ENCODE results near the gene CUX1. TPM values are rescaled to one million over a fixed set of nuclear protein-coding genes. Genes with fewer than 3 reads are reported as not detected.
"Not testable (repeated sequence)": the region's sequence is repeated elsewhere in the genome, so short reads cannot be mapped to it uniquely, and the experiment has no call there.

The CUX1 gene
- total RNA-seq, 2 experiments from 2014 or later, result 35.6 to 38.0 TPM

DNA sequence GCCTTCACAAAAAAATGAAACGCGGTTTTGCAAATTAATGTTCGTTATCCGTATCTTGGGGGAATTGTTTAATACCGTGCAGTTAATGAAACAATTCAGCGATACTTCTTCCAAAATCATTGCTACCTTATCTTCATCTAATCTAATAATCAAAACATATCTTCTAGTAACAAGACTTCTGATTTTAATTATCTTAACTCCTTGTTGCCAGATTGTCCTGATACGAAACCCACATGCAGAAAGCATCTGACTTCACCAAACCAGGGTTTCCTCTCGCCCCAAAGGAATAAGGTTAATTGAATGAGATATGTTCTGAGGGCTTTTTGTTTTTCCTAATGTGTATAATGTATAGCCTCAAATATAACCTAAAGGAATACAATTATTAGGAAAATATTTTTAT, 364.1 kb downstream of the CUX1 start:
- Histone ChIP-seq H3K4me1 (ENCODE audit: insufficient read depth, low read length) (no peaks in the 10 kb centered on the region), H3K9me3 (ENCODE audit: control insufficient read depth in 1 of 2, insufficient read depth in 1 of 2, low read length in 2 of 2) (no peaks in the 10 kb centered on the region), H3K27me3 (ENCODE audit: control insufficient read depth in 1 of 2, insufficient read depth in 2 of 2, low read length in 2 of 2) (no peaks in the 10 kb centered on the region), H3K36me3 (ENCODE audit: insufficient read depth, low read length) (peaks cover 17% of the 10 kb centered on the region), H3K4me3 (ENCODE audit: low read length) (no peak overlapping the region), H3K27ac (ENCODE audit: low read depth in 1 of 2, low read length in 2 of 2) (no peak overlapping the region)
- no peaks in the 10 kb centered on the region for H3K9me3 Mint-ChIP-seq
- ATAC-seq (ENCODE audit: poor library complexity) (no peak), DNase-seq (no peak)
- ChIA-PET POLR2A (no interaction called here), CTCF (no interaction called here)
- H3K27ac Mint-ChIP-seq, result no peak overlapping the region
- H3K4me3 Mint-ChIP-seq, result no peak overlapping the region
- H3K36me3 Mint-ChIP-seq (ENCODE audit: low read depth), result peaks cover 68% of the 10 kb centered on the region
- no peaks in the 10 kb centered on the region for H3K27me3 Mint-ChIP-seq
- no peaks in the 10 kb centered on the region for H3K4me1 Mint-ChIP-seq (ENCODE audit: low read depth)
- intact Hi-C loops (cut with DNase I, micrococcal nuclease), result no loop called here
- TF ChIP-seq, protein P1, sequence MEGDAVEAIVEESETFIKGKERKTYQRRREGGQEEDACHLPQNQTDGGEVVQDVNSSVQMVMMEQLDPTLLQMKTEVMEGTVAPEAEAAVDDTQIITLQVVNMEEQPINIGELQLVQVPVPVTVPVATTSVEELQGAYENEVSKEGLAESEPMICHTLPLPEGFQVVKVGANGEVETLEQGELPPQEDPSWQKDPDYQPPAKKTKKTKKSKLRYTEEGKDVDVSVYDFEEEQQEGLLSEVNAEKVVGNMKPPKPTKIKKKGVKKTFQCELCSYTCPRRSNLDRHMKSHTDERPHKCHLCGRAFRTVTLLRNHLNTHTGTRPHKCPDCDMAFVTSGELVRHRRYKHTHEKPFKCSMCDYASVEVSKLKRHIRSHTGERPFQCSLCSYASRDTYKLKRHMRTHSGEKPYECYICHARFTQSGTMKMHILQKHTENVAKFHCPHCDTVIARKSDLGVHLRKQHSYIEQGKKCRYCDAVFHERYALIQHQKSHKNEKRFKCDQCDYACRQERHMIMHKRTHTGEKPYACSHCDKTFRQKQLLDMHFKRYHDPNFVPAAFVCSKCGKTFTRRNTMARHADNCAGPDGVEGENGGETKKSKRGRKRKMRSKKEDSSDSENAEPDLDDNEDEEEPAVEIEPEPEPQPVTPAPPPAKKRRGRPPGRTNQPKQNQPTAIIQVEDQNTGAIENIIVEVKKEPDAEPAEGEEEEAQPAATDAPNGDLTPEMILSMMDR (IDR thresholded peaks at IDR 0.05), result no peak

DNA sequence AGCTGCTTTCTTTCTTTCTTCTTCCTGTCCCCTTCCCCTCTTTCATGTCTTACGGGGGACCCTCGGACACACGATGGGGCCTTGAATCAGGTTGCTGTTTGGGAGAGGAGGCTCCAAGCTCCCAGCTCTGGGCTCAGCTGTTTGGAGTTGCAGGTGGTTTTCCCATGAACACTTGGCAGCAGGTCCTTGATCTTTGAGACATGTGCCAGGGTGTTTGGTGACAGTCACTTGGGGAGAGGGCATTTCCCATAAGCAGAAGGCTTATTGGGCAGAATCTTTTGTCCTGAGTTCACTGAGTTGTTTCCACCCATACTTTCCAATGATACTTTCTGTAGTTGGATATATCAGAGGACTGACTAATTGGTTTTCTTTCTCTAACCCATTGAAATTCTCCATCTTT, 364.6 kb downstream of the CUX1 start:
- H3K9me3 Mint-ChIP-seq, result no peaks in the 10 kb centered on the region
- H3K9me3 ChIP-seq (ENCODE audit: control insufficient read depth in 1 of 2, insufficient read depth in 1 of 2, low read length in 2 of 2), result no peaks in the 10 kb centered on the region
- H3K27me3 Mint-ChIP-seq, result no peaks in the 10 kb centered on the region
- H3K4me1 Mint-ChIP-seq (ENCODE audit: low read depth), result no peaks in the 10 kb centered on the region
- no peak overlapping the region for H3K4me3 ChIP-seq (ENCODE audit: low read length)
- no peak overlapping the region for H3K27ac Mint-ChIP-seq
- CTCF ChIA-PET, result no interaction called here
- intact Hi-C loops (cut with DNase I, micrococcal nuclease), result no loop called here
- DNase-seq, result no peak
- no peak overlapping the region for H3K27ac ChIP-seq (ENCODE audit: low read depth in 1 of 2, low read length in 2 of 2)
- H3K36me3 Mint-ChIP-seq (ENCODE audit: low read depth), result peaks cover 69% of the 10 kb centered on the region
- no peak for ATAC-seq (ENCODE audit: poor library complexity)
- TF ChIP-seq, protein P1 (IDR thresholded peaks at IDR 0.05), result no peak
- no peak overlapping the region for H3K4me3 Mint-ChIP-seq
- peaks cover 17% of the 10 kb centered on the region for H3K36me3 ChIP-seq (ENCODE audit: insufficient read depth, low read length)
- POLR2A ChIA-PET, result no interaction called here
- H3K4me1 ChIP-seq (ENCODE audit: insufficient read depth, low read length), result no peaks in the 10 kb centered on the region
- H3K27me3 ChIP-seq (ENCODE audit: control insufficient read depth in 1 of 2, insufficient read depth in 2 of 2, low read length in 2 of 2), result no peaks in the 10 kb centered on the region

- H3K4me3 ChIP-seq (ENCODE audit: low read length); H3K27me3 Mint-ChIP-seq; H3K4me1 Mint-ChIP-seq (ENCODE audit: low read depth); H3K27me3 ChIP-seq (ENCODE audit: control insufficient read depth in 1 of 2, insufficient read depth in 2 of 2, low read length in 2 of 2); H3K27ac Mint-ChIP-seq; CTCF ChIA-PET; H3K27ac ChIP-seq (ENCODE audit: low read depth in 1 of 2, low read length in 2 of 2); H3K4me1 ChIP-seq (ENCODE audit: insufficient read depth, low read length); H3K9me3 ChIP-seq (ENCODE audit: control insufficient read depth in 1 of 2, insufficient read depth in 1 of 2, low read length in 2 of 2); DNase-seq; H3K9me3 Mint-ChIP-seq; ATAC-seq (ENCODE audit: poor library complexity); intact Hi-C loops (cut with DNase I, micrococcal nuclease); POLR2A ChIA-PET; H3K4me3 Mint-ChIP-seq: not testable (repeated sequence)
- H3K36me3 Mint-ChIP-seq (ENCODE audit: low read depth), result peaks cover 58% of the 10 kb centered on the region
- peaks cover 15% of the 10 kb centered on the region for H3K36me3 ChIP-seq (ENCODE audit: insufficient read depth, low read length)
Measured at GRCh38 chr7:102183848-102184247, 366.4 kb downstream of the CUX1 start.

GRCh38 chr7:102184303-102184702, 366.9 kb downstream of the CUX1 start:
- Histone ChIP-seq H3K27me3 (ENCODE audit: control insufficient read depth in 1 of 2, insufficient read depth in 2 of 2, low read length in 2 of 2) (no peaks in the 10 kb centered on the region), H3K4me1 (ENCODE audit: insufficient read depth, low read length) (no peaks in the 10 kb centered on the region), H3K9me3 (ENCODE audit: control insufficient read depth in 1 of 2, insufficient read depth in 1 of 2, low read length in 2 of 2) (no peaks in the 10 kb centered on the region), H3K4me3 (ENCODE audit: low read length) (no peak overlapping the region), H3K36me3 (ENCODE audit: insufficient read depth, low read length) (peaks cover 14% of the 10 kb centered on the region), H3K27ac (ENCODE audit: low read depth in 1 of 2, low read length in 2 of 2) (no peak overlapping the region)
- ChIA-PET POLR2A (no interaction called here), CTCF (no interaction called here)
- intact Hi-C loops (cut with DNase I, micrococcal nuclease), result no loop called here
- Mint-ChIP-seq H3K36me3 (ENCODE audit: low read depth) (peaks cover 55% of the 10 kb centered on the region), H3K27me3 (no peaks in the 10 kb centered on the region), H3K27ac (no peak overlapping the region), H3K9me3 (no peaks in the 10 kb centered on the region), H3K4me1 (ENCODE audit: low read depth) (no peaks in the 10 kb centered on the region), H3K4me3 (no peak overlapping the region)
- TF ChIP-seq, protein P1 (IDR thresholded peaks at IDR 0.05), result no peak
- ATAC-seq (ENCODE audit: poor library complexity), result no peak
- DNase-seq, result no peak
